GM18868 (cell line): Measurements from ENCODE around the gene AOC1.

Experiments used
- ATAC-seq: cut with Tn5 transposase; IDR thresholded peaks from one replicate; pipeline ENCODE4 v1.9.1; 2021; ENCODE audit warnings: mild to moderate bottlenecking, moderate library complexity; ENCODE audit not compliant: unreplicated experiment

The AOC1 gene

GRCh38 chr7:150856303-150857275 lies 4.3 kb downstream of the AOC1 start:
- ATAC-seq, result no peak

- no peak for ATAC-seq
Observed at GRCh38 chr7:150857276-150858055, 5.1 kb downstream of the AOC1 start.

- no peak for ATAC-seq
Observed at GRCh38 chr7:150858236-150859197, 6.2 kb downstream of the AOC1 start.

GRCh38 chr7:150860291-150860977 lies 8.1 kb downstream of the AOC1 start:
- no peak for ATAC-seq

GRCh38 chr7:150860978-150861295 lies 8.6 kb downstream of the AOC1 start:
- ATAC-seq, result no peak

- no peak for ATAC-seq
Observed at GRCh38 chr7:150862356-150862755, 10.0 kb downstream of the AOC1 start.

GRCh38 chr7:150863946-150864345 lies 11.6 kb downstream of the AOC1 start:
- ATAC-seq, result no peak

- no peak for ATAC-seq
Observed at GRCh38 chr7:150866932-150867564, 14.7 kb downstream of the AOC1 start.

- ATAC-seq, result no peak
Observed at GRCh38 chr7:150867605-150868004, 15.3 kb downstream of the AOC1 start.

GRCh38 chr7:150869467-150869866 lies 17.1 kb downstream of the AOC1 start:
- ATAC-seq, result no peak

- ATAC-seq, result no peak
Observed at GRCh38 chr7:150871601-150872000, 19.3 kb downstream of the AOC1 start.

GRCh38 chr7:150874401-150875198 lies 22.3 kb downstream of the AOC1 start:
- no peak for ATAC-seq

GRCh38 chr7:150875791-150876190 lies 23.5 kb downstream of the AOC1 start:
- ATAC-seq, result no peak

GRCh38 chr7:150876817-150877526 lies 24.7 kb downstream of the AOC1 start:
- ATAC-seq, result no peak

- ATAC-seq, result no peak
Observed at GRCh38 chr7:150877536-150877935, 25.2 kb downstream of the AOC1 start.

- ATAC-seq, result no peak
Observed at GRCh38 chr7:150879345-150879744, 27.0 kb downstream of the AOC1 start.

- no peak for ATAC-seq
Observed at GRCh38 chr7:150881189-150881588, 28.9 kb downstream of the AOC1 start.

GRCh38 chr7:150890853-150891584 lies 38.7 kb downstream of the AOC1 start:
- no peak for ATAC-seq
